IMR-90 (cell line): Measurements from ENCODE around the gene PPM1M. TPM values are rescaled to one million over a fixed set of nuclear protein-coding genes. Genes with fewer than 3 reads are reported as not detected.

Source experiments
- ATAC-seq: fragments of 200-7000 bp; cut with Tn5 transposase; 2 replicates; pipeline ENCODE4 v1.9.1; 2020; ENCODE audit warnings: low read depth, mild to moderate bottlenecking, moderate library complexity
- BruUV-seq: library from RNA; stranded (reverse); fragments of 400-500 nt; replicated peaks from 2 replicates; lab custom pipeline; 2021; lab: Mats Ljungman, UMichigan
- CTCF ChIA-PET: fragments of 300-600 bp; formaldehyde crosslinking; extraction: SDS; loops from one replicate; lab custom pipeline; 2021; ENCODE audit warnings: antibody characterized with exemption; lab: Yijun Ruan, JAX
- POLR2A ChIA-PET: fragments of 300-600 bp; sonication (Branson Sonifier 250); formaldehyde crosslinking; loops from one replicate; lab custom pipeline; 2022; ENCODE audit warnings: antibody characterized with exemption; ENCODE audit not compliant: unreplicated experiment; lab: Charles Lee
- DNase-seq: peaks from one replicate; pipeline ENCODE4 v3.0.0; 2013
- H2AFZ ChIP-seq: replicated peaks from 2 replicates; pipeline ENCODE3; 2013; ENCODE audit warnings: low read length, mild to moderate bottlenecking; ENCODE audit not compliant: poor library complexity
- H2AK5ac ChIP-seq: 2 replicates; pipeline ENCODE4 v1.6.1; 2013; ENCODE audit warnings: low read depth, low read length, inconsistent platforms
- H2AK9ac ChIP-seq: replicated peaks from 2 replicates; pipeline ENCODE3; 2013; ENCODE audit warnings: mild to moderate bottlenecking, low read depth, low read length, moderate library complexity; ENCODE audit not compliant: poor library complexity
- H2BK120ac ChIP-seq: 2 replicates; pipeline ENCODE4 v1.6.1; 2013; ENCODE audit warnings: low read depth, low read length, inconsistent platforms
- H2BK15ac ChIP-seq: 3 replicates; pipeline ENCODE4 v1.6.1; 2013; ENCODE audit warnings: low read depth, low read length, inconsistent platforms
- H2BK20ac ChIP-seq: 2 replicates; pipeline ENCODE4 v1.6.1; 2013; ENCODE audit warnings: low read depth, mild to moderate bottlenecking, inconsistent platforms, low read length, moderate library complexity
- H2BK5ac ChIP-seq: 2 replicates; pipeline ENCODE4 v1.6.1; 2013; ENCODE audit warnings: mild to moderate bottlenecking, low read depth, low read length, inconsistent platforms; ENCODE audit not compliant: poor library complexity, severe bottlenecking
- H3K14ac ChIP-seq: replicated peaks from 2 replicates; pipeline ENCODE4 v1.6.1; 2013; ENCODE audit warnings: low read depth, low read length, inconsistent platforms
- H3K18ac ChIP-seq: 2 replicates; pipeline ENCODE4 v1.6.1; 2013; ENCODE audit warnings: low read depth, low read length, control low read depth
- H3K23ac ChIP-seq: 2 replicates; pipeline ENCODE4 v1.6.1; 2013; ENCODE audit warnings: low read depth, low read length, inconsistent platforms
- H3K27ac ChIP-seq: 2 replicates; pipeline ENCODE4 v1.5.1; 2013; ENCODE audit warnings: mild to moderate bottlenecking, control low read depth, low read length; ENCODE audit not compliant: insufficient read depth
- H3K27me3 ChIP-seq: 2 replicates; pipeline ENCODE4 v1.6.1; 2013; ENCODE audit warnings: low read length; ENCODE audit not compliant: control insufficient read depth, insufficient read depth
- H3K36me3 ChIP-seq: 2 replicates; pipeline ENCODE4 v1.6.1; 2013; ENCODE audit warnings: low read length, mixed read lengths; ENCODE audit not compliant: control insufficient read depth, insufficient read depth
- H3K4ac ChIP-seq: 2 replicates; pipeline ENCODE4 v1.6.1; 2013; ENCODE audit warnings: low read depth, low read length, inconsistent platforms
- H3K4me1 ChIP-seq: 2 replicates; pipeline ENCODE4 v1.6.1; 2013; ENCODE audit warnings: low read length, mixed read lengths; ENCODE audit not compliant: control insufficient read depth, insufficient read depth
- H3K4me2 ChIP-seq: 2 replicates; pipeline ENCODE4 v1.6.1; 2013; ENCODE audit warnings: low read depth, mild to moderate bottlenecking, control low read depth, low read length, moderate library complexity
- H3K4me3 ChIP-seq: 2 replicates; pipeline ENCODE4 v1.5.1; 2013; ENCODE audit warnings: low read depth, mild to moderate bottlenecking, control low read depth, low read length, moderate library complexity; ENCODE audit not compliant: insufficient read depth
- H3K56ac ChIP-seq: 2 replicates; pipeline ENCODE4 v1.6.1; 2013; ENCODE audit warnings: low read length, inconsistent platforms; ENCODE audit not compliant: insufficient read depth; ENCODE audit errors: extremely low read depth
- H3K79me1 ChIP-seq, 2 experiments: 2 replicates each; pipeline ENCODE4 v1.6.1; 2013; ENCODE audit warnings: low read length in 2 of 2, inconsistent platforms in 1 of 2, low read depth in 1 of 2
- H3K9ac ChIP-seq: 2 replicates; pipeline ENCODE4 v1.6.1; 2013; ENCODE audit warnings: low read depth, low read length, control low read depth
- H3K9me1 ChIP-seq: 2 replicates; pipeline ENCODE4 v1.6.1; 2013; ENCODE audit warnings: low read length, inconsistent platforms; ENCODE audit not compliant: insufficient read depth
- H3K9me3 ChIP-seq: 2 replicates; pipeline ENCODE4 v1.6.1; 2013; ENCODE audit warnings: low read length; ENCODE audit not compliant: control insufficient read depth, insufficient read depth
- H4K20me1 ChIP-seq: 2 replicates; pipeline ENCODE4 v1.6.1; 2013; ENCODE audit warnings: low read length, inconsistent platforms; ENCODE audit not compliant: insufficient read depth
- H4K5ac ChIP-seq: 2 replicates; pipeline ENCODE4 v1.6.1; 2013; ENCODE audit warnings: mild to moderate bottlenecking, low read depth, low read length, control low read depth
- H4K8ac ChIP-seq, 2 experiments: 2 replicates each; pipeline ENCODE4 v1.6.1; 2013; ENCODE audit warnings: low read depth in 2 of 2, low read length in 2 of 2, control low read depth in 1 of 2, inconsistent platforms in 1 of 2
- H4K91ac ChIP-seq: 2 replicates; pipeline ENCODE4 v1.6.1; 2013; ENCODE audit warnings: low read depth, low read length, inconsistent platforms; ENCODE audit not compliant: insufficient read depth
- FOS ChIP-seq: fragments of 150-350 bp; IDR thresholded peaks from 2 replicates; pipeline ENCODE4 v1.6.1; 2016; ENCODE audit warnings: low read depth, low read length
- MAZ ChIP-seq: IDR thresholded peaks from 2 replicates; pipeline ENCODE4 v1.6.1; 2012; ENCODE audit warnings: low read depth, mild to moderate bottlenecking, low read length, improper control_type of control experiment, moderate library complexity, borderline replicate concordance
- POLR2A ChIP-seq: IDR thresholded peaks from 2 replicates; pipeline ENCODE4 v1.6.1; 2012; ENCODE audit warnings: mild to moderate bottlenecking, low read depth, low read length
- SMC3 ChIP-seq: fragments of 150-350 bp; IDR thresholded peaks from 2 replicates; pipeline ENCODE4 v1.6.1; 2016; ENCODE audit warnings: low read depth, mild to moderate bottlenecking, antibody characterized with exemption, low read length, moderate library complexity
- WGBS, 2 experiments: methylation state at CpG; one replicate each; pipeline versions ENCODE4 v1.1.5 to v1.1.7; 2013; ENCODE audit warnings: missing lambda C conversion rate in 2 of 2; ENCODE audit not compliant: insufficient read length in 1 of 2; ENCODE audit errors: extremely low coverage in 2 of 2; 5-methylcytosine and 5-hydroxymethylcytosine counted together
- dilution Hi-C: fragments of 300-500 bp; cut with HindIII; formaldehyde crosslinking; loops from one replicate; pipeline ENCODE4 v1.14.3; 2018; ENCODE audit warnings: low sequenced_read_pairs; ENCODE audit not compliant: unreplicated experiment
- in situ Hi-C: fragments of 300-500 bp; cut with MboI; formaldehyde crosslinking; loops from 3 replicates; pipeline ENCODE4 v1.14.3; 2019; ENCODE audit warnings: low sequenced_read_pairs, inconsistent platforms, mixed read lengths
- intact Hi-C: fragments of 100-400 bp; cut with micrococcal nuclease; formaldehyde crosslinking; loops from 2 replicates; pipeline ENCODE4 v1.10.0; 2022
- polyA plus RNA-seq, 3 experiments: library from polyadenylated mRNA; depleted of rRNA; stranded (reverse); fragments of >200 nt; gene quantifications; 2 replicates each; pipeline ENCODE4 v1.2.3, GENCODE V29; 2012; ENCODE audit warnings: low replicate concordance in 1 of 3
- total RNA-seq: library from RNA; depleted of rRNA; stranded (reverse); fragments of >200 nt; gene quantifications from 2 replicates; pipeline ENCODE4 v1.2.3, GENCODE V29; 2012

PPM1M gene
- total and polyA plus RNA-seq, 2 of the 4 experiments (the other 2 are of a cell fraction): 12.2 to 18.1 TPM

- Histone ChIP-seq H2AFZ (peak within 1 kb of the TSS; percentile 97), H3K4me1 (peaks cover 36% of the 10 kb centered on the region), H2AK9ac (peak within 1 kb of the TSS; percentile 96), H4K8ac (peak within 1 kb of the TSS; percentile 84 to 96), H2AK5ac (peak within 1 kb of the TSS; percentile 93), H2BK20ac (peak within 1 kb of the TSS; percentile 81), H4K5ac (peak within 1 kb of the TSS; percentile 94), H2BK15ac (peak within 1 kb of the TSS; percentile 29; the same call in 2 of the 3 replicates), H3K4ac (peak within 1 kb of the TSS; percentile 98), H4K20me1 (peaks cover 12% of the 10 kb centered on the region), H3K27me3 (no peaks in the 10 kb centered on the region), H3K4me3 (peak within 1 kb of the TSS; percentile 85), H3K9ac (peak within 1 kb of the TSS; percentile 82), H3K18ac (peak within 1 kb of the TSS; percentile 73), H3K4me2 (peak within 1 kb of the TSS; percentile 100), H3K56ac (peak within 1 kb of the TSS; percentile 70), H2BK120ac (peak within 1 kb of the TSS; percentile 85), H3K14ac (peak within 1 kb of the TSS; percentile 95), H3K9me3 (no peaks in the 10 kb centered on the region), H3K27ac (peak within 1 kb of the TSS; percentile 81), H3K23ac (peak within 1 kb of the TSS; percentile 78), H3K79me1 (peaks cover 21 to 54% of the 10 kb centered on the region in 2 experiments), H3K9me1 (peaks cover 33% of the 10 kb centered on the region), H3K36me3 (peaks cover 17% of the 10 kb centered on the region), H4K91ac (peak within 1 kb of the TSS; percentile 96), H2BK5ac (peak within 1 kb of the TSS; percentile 82)
- TSS peak; percentile 68 for BruUV-seq
- DNase-seq (peak; percentile 82), ATAC-seq (peak; percentile 84)
- TF ChIP-seq POLR2A (peak; percentile 91), SMC3 (peak; percentile 8; the same call in 1 of the 2 replicates), FOS (no peak), MAZ (peak; percentile 62; the same call in 1 of the 2 replicates)
- ChIA-PET POLR2A (interaction anchor here (0.6 kb wide), 1 partner anchor 1916 kb away, joined by 3 read pairs; no protein-coding TSS in a partner anchor), CTCF (no interaction called here)
- in situ Hi-C loops (no loop called here), intact Hi-C loops (loop anchor here (2.0 to 5.0 kb wide), 3 partner anchors 46 to 255 kb away; partner anchors contain the start of genes PARP3, POC1A and RPL29), dilution Hi-C loops (no loop called here)
- WGBS, 2 experiments: 0% methylated on average over 28 of the region's 71 CpGs; no CpG with 5 or more reads in 1 of the 2 experiments
Measured at GRCh38 chr3:52197842-52198625, 47.5 kb upstream of the PPM1M start, which contains the start of gene ALAS1. TSS of gene ALAS1 (plus strand) at chr3:52198160. CDS start at chr3:52199242, 1,082 bp downstream.
